A549 treated with AZD9567 at 1 μM for 4 hours (cell line): Measurements from ENCODE around the gene SMCHD1. TPM values are rescaled to one million over a fixed set of nuclear protein-coding genes. Genes with fewer than 3 reads are reported as not detected.

ENCODE experiments used
- total RNA-seq: library from RNA; stranded (reverse); fragments of 200-300 nt; extraction: Qiagen RNA extraction; gene quantifications from 5 replicates; pipeline ENCODE4 v1.2.3, GENCODE V29; 2022; ENCODE audit not compliant: insufficient read depth

SMCHD1 gene
- 13.0 to 21.4 TPM (median 13.4 TPM) in 5 replicates for total RNA-seq

DNA sequence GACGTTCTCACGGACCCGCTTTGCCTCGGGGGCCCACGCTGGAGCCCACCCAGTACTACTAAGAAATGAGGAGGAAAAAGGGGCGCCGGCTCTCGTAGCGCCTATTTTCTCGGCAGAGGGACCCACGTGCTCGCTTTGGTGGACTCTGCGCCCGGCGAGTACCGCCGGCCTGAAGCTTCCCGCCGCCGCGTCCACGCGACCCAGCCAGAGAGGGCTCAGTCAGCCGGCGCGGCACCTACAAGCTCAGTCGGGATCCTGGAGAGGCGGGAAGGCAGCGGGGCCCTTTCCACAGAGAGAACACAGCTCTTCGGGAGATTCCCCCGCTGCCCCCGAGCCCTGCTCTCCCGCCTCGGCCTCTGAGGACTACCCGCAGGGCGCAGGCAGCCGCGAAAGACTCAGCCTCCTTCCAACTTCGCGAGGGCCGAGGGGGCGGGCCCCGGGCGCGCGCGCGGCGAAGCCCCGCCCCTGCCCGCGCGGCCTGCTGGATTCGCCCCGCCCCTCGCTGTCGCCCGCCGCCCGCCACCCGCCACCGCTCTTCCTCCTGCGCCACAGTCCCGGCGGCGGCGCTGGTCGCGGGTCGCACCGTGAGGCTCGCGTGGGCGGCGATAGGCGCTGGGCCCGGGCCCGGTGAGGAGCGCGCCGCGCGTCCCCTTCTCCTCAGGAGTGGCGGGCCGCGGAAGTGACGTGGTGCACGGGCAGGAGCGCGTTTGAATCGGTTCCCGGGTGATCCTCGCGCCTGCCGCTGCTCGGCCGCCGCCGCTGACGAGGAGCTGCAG is at the start of gene SMCHD1:
Gene SMCHD1, plus strand, starts transcription at position 549 of the 776 bp plus-strand sequence. CDS start 350 bp downstream, outside the sequence.

DNA sequence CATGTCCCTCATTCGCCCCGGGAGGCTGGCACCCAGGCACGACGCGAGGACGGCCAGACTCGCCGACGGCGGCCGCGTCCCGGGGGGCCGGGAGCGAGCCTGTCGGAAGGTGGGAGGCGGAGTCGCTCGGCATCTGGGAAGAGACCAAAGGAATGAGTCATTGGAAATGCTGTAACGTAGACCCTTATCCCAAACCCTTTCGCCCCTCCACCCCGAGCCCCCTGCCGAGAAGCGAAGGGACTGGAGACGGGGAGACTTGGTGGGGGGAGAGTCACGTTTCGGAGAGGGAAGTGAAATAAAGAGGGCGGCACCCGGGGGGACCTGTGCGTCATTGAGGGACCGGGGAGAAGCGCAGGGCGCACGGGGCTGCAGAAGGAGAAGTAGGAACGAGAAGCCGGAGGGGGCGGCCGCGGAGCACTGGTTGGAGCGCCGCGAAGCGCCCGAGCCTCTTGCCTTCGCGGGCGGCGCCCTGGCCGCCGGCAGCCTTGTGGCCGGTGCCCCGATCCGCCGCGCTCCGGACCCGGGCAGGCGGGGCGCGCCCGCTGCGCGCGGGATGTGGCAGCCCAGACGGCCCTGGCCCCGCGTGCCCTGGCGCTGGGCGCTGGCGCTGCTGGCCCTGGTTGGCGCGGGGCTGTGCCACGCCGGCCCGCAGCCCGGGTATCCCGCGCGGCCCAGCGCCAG is 191.2 kb downstream of the SMCHD1 start, which contains the start of gene EMILIN2:
Gene EMILIN2, plus strand, starts transcription at position 371 of the 681 bp plus-strand sequence. Its CDS starts 183 bp downstream, at position 554.

Other genes with a start within 250 kb of the SMCHD1 start
- gene METTL4, start 84.2 kb upstream of the SMCHD1 start, total RNA-seq, result 4.2 to 8.9 TPM (median 5.2 TPM) in 5 replicates
- gene NDC80, start 84.2 kb upstream of the SMCHD1 start, total RNA-seq, result 9.8 to 12.3 TPM (median 11.3 TPM) in 5 replicates
- 3.9 to 13.3 TPM (median 12.8 TPM) in 5 replicates for gene EMILIN2, start 191.3 kb downstream of the SMCHD1 start, total RNA-seq